ENCODE results near the gene HK1.
"Not testable (repeated sequence)": the region's sequence is repeated elsewhere in the genome, so short reads cannot be mapped to it uniquely, and the experiment has no call there.

HK1 gene

DNA sequence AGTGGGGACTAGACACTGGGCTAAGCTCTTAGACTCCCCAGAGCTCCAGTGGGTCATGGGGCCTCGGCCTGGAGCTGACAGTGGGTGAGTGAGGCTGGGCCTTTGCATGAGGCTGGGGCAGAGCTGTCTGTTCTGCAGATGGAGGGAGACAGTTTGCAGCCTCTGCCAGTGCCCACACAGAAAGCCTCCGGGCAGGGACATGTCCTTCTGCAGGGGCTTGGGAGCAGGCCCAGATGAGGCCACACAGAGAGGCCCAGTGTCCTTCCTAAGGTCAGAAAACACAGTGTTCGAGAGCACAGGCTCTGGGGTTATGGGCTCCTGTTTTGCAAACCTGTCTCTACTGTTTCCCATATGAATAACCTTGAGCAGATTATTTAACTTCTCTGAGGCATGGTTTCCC, 25.1 kb upstream of the HK1 start:
- FAIRE-seq = no peak

DNA sequence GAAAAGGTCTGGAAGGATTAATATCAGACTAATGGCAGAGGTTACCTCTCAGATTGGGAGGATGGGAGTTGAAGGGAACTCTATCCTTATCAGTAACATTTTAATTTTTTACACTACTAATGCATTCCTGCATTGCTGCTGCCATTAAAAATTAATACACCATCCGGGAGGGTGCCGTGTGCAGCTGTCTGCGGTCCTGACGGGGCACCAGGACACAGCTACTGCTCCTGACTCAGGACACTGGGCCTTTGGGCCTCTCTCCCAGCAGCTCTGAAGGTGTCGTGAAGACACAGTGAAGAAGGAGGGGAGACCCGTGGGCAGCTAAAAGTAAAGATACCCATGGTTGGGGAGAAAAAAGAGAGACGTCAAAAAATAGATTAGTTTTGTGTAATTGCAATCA, 23.4 kb upstream of the HK1 start:
- DNase-seq (ENCODE audit: insufficient read length, low spot score) (no peak), FAIRE-seq (no peak)

More for the DNA sequence above, 25.1 kb upstream of the HK1 start:
- no peak for DNase-seq (ENCODE audit: insufficient read length, low spot score)

DNA sequence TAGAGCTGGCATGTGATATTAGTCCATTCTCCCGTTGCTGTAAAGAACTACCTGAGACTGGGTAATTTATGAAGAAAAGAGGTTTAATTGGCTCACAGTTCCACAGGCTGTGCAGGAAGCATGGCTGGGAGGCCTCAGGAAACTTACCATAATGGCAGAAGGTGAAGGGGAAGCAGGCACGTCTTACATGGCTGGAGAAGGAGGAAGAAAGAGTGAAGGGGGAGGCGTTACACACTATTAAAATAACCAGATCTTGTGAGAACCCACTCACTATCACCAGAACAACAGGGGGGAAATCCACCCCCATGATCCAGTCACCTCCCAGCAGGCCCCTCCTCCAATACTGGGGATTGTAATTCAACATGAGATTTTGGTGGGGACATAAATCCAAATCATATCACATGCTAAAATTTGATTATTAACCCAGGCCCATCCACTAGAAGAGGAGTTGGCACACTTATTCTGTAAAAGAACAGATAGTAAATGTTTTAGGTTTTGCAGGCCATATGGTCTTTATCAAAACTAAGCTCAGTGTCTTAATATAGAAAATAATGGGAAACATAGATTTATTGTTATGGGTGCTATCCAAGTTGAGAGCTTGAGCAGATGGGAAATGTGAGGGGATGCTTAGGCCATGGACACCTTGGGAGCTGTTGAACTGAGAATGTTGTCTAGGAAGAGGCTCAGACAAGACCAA, 18.6 kb upstream of the HK1 start:
- DNase-seq (ENCODE audit: insufficient read length, low spot score) = no peak
- FAIRE-seq = no peak

DNA sequence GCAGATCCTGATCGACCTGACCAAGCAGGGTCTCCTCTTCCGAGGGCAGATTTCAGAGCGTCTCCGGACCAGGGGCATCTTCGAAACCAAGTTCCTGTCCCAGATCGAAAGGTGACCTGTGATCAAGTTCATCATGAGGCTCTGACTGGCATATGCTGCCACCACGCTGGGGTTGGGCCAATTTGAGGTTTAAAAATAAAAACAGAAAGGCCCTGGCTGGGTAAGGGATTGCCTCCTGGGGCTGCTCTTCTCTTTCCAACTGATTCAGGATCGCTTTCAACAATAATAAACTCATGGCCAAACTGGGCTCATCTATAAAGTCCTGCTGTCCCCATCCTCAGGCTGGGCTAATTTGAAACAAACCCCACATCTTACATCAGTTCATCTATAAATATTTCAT, 17.1 kb upstream of the HK1 start:
- FAIRE-seq (no peak), DNase-seq (ENCODE audit: insufficient read length, low spot score) (no peak)

DNA sequence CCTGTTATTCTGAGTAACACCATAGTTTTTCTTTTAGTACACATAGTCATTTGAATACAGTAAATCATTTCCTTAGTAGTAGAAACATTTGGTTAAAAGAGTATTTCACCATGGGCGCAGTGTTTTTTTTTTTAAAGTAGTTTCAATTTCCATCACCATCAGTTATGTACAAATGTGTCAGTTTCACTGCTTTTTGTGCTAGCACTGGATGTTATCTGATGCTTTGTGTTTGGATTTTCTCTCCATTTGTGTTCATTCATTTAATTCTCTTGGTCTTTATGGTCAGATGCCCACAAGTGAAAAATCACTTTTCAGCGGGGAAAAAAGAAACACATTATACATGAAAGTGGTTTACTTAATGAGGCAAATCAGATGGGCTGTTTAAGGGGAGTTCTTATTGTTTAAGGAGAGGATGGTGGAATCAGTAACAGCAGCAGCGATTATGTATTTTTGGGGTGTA, 16.0 kb upstream of the HK1 start:
- FAIRE-seq (no peak), DNase-seq (ENCODE audit: insufficient read length, low spot score) (no peak)

DNA sequence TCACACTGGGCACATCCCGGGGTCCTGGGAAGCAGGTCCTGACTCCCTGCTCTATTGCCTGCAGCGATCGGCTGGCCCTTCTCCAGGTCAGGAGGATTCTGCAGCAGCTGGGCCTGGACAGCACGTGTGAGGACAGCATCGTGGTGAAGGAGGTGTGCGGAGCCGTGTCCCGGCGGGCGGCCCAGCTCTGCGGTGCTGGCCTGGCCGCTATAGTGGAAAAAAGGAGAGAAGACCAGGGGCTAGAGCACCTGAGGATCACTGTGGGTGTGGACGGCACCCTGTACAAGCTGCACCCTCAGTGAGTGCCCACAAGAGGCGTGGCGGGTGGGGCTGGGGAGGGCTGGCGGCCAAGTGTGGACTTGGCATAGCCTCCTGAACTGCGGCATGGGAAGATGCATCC, 12.8 kb upstream of the HK1 start:
- no peak for DNase-seq (ENCODE audit: insufficient read length, low spot score)

DNA sequence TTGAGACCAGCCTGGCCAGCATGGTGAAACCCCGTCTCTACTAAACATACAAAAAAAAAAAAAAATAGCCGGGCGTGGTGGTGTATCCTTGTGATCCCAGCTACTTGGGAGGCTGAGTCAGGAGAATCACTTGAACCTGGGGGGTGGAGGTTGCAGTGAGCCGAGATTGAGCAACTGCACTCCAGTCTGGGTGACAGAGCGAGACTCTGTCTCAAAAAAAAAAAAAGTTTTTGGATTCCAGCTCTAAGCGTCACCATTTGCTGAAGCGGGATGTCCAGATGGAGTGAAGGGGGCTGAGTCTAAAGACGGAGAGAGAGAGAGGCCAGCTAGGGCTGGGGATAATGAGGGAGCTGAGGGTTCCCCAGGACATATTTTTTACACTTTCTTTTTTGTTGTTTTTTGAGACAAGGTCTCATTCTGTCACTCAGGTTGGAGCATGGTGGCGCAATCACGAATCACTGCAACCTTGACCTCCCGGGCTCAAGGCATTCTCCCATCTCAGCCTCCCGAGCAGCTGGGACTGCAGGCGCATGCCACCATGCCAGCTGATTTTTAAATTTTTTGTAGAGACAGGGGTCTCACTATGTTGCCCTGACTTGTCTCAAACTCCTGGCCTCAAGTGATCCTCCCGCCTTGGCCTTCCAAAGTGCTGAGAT, 9.4 kb upstream of the HK1 start:
- no peak for FAIRE-seq
- no peak for DNase-seq (ENCODE audit: insufficient read length, low spot score)

More for the DNA sequence above, 12.8 kb upstream of the HK1 start:
- no peak for FAIRE-seq

DNA sequence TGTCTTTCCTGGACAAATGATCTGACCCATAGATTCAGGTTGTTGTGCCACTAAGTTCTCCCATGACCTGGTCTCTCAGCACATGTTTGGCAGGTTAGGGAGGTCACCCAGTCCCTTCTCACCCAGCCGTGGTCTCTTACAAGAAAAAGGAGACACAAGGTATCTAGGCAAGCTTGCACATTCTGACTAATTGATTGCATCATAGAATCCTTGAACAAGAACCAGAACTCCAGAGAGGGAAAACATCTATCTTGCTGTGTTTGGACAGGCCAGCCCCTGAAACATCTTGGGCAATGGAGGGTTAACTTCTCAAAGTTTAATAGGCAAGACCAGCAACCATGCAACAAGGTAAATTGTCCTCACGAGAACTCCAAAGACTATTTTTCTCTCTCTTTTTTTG, 8.5 kb upstream of the HK1 start:
- DNase-seq (ENCODE audit: insufficient read length, low spot score) (no peak), FAIRE-seq (no peak)

DNA sequence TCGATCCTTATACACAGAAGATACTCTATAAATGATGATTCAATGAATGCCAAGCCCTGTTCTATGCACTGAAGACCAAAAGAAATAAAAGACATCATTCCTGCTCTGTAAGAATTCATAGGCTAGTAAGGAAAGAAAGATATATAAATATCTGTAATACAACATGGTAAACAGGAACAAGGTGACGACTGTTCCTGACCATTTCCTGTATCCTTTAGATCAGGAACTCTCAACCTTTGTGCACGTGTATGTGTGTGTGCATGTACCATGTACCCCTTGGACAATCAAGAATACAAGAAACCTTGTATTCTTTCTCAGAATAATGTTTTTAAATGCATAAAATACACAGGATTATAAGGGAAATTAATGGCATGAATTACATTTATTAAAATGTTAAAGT, 7.3 kb upstream of the HK1 start:
- no peak for DNase-seq (ENCODE audit: insufficient read length, low spot score)
- no peak for FAIRE-seq

DNA sequence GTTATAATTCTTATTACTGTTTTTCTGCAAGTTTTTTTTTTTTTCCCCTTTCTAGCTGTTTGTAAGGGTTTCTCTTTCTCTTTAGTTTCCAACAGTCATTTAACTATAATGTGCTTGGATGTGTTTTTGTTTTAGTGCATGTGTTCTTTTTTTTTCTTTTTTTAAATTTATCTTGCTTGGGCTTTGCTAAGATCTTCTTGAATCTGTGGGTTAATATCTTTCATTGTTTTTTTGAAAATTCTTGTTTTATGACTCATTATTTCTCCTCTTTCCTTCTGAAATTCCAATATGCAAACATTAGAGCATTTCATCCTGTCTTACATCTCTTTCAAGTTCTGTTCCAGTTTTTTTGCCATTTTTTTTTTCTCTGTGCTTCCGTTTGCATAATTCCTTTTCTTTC, 5.7 kb upstream of the HK1 start:
- no peak for DNase-seq (ENCODE audit: insufficient read length, low spot score)
- FAIRE-seq = no peak

DNA sequence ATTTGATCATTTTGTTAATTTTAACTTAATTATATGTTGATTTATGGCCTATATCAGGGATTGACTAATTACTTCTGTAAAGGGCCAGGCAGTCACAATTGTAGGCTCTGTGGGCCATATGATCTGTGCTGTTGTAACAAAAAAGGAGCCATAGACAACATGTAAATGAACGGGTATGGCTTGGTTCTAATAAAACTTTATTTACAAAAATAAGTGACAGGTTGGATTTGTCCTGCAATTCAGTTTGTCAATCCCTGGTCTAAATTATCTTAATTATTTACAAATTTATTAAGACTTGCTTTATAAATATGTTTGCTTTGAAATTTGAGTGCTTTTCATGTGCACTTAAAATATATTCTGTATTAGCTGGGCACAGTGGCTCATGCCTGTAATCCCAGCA, 2.9 kb upstream of the HK1 start:
- FAIRE-seq = no peak
- DNase-seq (ENCODE audit: insufficient read length, low spot score) = no peak

DNA sequence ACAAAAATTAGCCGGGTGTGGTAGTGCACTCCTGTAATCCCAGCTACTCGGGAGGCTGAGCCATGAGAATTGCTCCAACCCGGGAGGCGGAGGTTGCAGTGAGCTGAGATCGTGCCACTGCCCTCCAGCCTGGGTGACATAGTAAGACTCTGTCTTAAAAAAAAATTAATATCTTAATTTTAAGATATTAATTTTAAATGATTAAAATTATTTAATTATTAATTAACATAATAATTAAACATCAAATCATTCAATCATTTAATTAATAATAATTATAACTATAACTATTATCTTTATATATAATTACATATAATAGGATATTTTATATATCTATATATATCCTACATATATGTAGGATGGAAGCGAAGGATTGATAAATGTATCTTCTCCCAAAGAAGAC, 1.8 kb upstream of the HK1 start:
- DNase-seq (ENCODE audit: insufficient read length, low spot score) (no peak), FAIRE-seq (no peak)

DNA sequence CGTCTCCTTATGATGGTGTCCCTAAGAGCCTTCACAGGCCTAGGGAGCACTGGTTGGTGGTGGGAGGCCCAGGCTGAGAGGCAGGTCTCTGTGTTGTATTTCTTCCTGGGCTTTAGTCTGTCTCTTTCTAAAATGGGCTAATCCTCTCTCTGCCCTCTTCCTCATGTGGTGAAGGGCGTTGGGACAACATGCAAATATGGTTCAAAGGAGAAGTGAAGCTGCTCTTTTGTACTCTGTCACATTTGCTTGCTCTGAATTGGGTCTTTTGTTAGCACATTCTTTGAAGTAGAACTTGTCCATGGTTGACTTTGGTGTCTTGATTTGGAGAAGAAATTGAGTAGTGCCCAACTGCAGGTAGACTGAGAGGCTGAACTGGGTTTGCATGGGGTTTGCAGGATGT, 814 bp downstream of the HK1 start:
- FAIRE-seq (no peak), DNase-seq (ENCODE audit: insufficient read length, low spot score) (no peak)

DNA sequence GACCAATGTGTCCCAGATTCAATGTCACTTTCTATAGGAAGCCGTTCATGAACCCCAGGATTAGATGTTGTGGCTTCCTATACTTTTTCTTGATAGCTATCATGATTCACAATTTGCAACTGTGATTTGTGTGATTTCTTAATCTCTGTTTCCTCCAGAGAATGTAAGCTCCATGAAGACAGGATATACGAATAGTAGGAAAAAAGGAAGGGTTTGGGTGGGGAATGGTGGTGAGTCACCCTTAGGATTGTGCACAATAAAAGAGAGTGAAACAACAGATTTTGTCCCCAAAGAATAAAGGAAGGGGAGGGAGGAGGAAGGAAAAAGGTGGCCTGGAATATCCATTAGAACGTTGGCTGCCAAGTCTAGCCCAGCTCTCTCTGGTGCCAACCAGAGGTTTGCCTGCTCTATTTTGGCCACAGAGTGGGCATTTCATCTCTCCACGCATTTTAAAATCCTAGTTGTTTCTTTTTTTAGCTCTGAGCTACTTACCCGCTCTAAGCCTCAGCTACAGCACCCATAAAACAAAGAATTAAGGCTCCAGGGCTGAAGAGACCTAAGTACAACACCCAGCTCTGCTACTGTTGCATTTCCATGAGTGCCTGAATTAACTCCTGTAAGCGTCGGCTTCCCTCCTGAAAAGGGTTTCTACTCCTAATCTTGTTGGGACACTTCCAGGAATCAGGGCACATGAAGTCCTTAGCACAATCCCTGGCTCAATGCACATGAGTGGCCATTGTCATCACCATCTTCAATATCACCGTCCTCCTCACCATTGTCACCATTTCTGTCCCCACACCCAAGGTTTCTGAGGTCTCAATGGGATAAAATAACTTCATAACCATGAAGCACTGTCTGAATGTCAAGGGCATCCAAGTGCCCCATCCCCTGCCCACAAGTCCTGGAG, 3.5 kb downstream of the HK1 start:
- no peak for FAIRE-seq

DNA sequence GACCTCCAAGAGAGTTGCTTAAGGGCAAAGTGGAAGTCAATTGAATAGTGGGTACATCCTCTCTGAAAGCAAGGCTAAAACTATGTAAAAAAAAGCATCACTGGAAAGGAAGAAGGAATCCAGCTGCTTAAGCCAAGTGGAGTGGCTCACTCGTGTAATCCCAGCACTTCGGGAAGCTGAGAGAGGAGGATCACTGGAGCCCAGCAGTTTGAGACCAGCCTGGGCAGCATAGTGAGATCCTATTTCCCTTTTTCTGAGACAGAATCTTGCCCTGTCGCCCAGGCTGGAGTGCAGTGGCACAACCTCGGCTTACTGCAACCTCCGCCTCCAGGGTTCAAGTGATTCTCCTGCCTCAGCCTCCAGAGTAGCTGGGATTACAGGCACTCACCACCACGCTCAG, 6.1 kb downstream of the HK1 start:
- not testable (repeated sequence) for DNase-seq (ENCODE audit: insufficient read length, low spot score); FAIRE-seq

More for the DNA sequence above, 3.5 kb downstream of the HK1 start:
- no peak for DNase-seq (ENCODE audit: insufficient read length, low spot score)

DNA sequence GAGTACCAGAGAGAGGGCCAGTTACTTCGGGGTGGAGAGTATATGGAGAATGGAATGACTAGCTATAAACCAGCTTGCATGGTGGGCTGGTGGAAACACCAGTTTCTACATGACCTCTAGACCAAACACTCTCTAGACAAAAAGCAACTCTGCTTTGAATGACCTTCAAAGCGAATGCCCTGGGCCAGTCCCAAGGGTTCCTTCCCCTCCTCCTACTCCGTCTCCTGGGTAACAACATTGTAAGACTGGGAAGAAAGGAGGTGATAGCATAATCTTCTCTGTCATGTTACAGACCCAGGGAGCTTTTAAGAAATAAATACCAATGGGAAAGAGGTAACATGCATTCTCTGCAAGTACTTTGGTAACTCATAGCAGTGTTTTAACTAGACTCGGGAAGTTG, 7.4 kb downstream of the HK1 start:
- DNase-seq (ENCODE audit: insufficient read length, low spot score) (no peak), FAIRE-seq (no peak)

DNA sequence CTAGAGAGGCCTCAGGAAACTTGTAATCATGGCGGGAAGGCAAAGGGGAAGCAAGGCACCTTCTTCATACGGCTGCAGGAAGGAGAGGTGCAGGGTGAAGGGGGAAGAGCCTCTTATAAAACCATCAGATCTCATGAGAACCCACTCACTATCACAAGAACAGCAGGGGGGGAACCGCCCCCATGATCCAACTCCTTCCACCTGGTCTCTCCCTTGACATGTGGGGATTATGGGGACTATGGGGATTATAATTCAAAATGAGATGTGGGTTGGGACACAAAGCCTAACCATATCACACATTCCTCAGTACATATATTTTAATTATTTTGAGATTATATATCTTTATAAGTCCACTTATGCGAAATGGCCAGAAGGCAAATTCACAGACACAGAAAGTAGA, 8.9 kb downstream of the HK1 start:
- no peak for DNase-seq (ENCODE audit: insufficient read length, low spot score)
- no peak for FAIRE-seq

DNA sequence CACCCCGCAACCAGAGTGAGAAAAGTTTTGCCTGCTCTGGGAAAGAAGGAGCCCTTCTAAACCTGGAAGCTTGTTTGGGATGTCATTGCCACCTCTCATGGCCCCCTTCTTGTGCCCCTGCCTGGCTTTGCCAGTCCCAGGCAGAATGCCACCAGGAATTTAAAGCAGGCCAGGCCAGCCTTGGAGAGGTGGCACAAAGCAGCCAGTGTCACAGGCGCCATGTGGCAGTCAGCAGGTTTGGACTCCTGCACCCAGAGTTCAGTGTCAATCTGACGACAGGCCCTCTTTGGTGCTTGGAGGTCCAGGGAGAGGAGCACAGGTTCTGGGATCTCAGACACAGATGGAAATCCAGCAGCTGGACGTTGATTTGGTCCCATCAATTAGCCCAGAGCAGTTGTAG, 12.7 kb downstream of the HK1 start:
- FAIRE-seq (no peak), DNase-seq (ENCODE audit: insufficient read length, low spot score) (no peak)

DNA sequence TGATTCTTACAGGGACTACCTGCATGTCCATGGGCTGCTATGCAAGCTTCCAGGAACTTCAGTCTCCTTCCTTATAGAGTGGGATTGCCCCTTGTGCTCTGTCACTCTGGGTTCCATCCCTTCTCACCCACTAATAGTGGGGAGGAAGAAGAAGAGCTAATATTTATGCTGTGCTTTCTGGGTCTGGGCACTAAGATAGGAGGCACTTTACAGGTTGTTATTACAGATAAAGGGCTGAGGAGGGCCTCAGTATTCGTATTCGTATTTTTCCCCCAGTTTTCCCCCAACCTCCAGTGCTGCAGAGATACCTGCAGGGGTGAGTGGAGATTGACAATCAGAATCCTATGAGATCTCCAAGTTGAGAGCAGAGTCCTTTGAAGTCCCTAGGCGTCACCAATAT, 14.2 kb downstream of the HK1 start:
- DNase-seq (ENCODE audit: insufficient read length, low spot score) = no peak
- no peak for FAIRE-seq

DNA sequence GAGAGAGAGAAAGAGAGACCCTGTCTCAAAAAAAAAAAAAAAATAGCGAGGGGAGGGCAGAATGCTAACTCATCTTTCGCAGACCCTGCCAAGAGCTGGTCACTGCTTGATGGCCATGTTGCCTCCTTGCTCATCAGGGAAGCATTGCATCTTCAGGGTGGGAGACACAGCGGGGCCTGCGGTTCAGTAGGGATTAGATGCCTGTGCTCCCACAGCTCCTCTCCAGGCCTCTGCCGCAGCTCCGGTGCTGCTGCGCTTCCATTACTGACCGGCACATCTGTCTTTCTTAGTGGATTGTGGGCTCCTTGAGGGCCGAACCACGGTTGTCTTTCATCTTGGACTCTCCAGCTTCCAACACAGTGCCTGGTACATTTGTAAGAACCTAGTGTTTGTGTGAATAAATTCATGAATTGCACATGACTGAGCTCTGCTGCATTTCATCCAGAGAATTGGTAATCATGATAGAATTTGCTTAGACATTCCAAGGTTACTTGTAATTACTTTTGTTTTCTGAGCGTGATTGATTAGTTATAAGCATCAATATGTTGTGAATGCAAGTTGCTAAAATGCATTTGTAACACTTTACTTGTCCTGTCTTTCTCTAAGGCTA, 16.8 kb downstream of the HK1 start:
- FAIRE-seq (no peak), DNase-seq (ENCODE audit: insufficient read length, low spot score) (no peak)

DNA sequence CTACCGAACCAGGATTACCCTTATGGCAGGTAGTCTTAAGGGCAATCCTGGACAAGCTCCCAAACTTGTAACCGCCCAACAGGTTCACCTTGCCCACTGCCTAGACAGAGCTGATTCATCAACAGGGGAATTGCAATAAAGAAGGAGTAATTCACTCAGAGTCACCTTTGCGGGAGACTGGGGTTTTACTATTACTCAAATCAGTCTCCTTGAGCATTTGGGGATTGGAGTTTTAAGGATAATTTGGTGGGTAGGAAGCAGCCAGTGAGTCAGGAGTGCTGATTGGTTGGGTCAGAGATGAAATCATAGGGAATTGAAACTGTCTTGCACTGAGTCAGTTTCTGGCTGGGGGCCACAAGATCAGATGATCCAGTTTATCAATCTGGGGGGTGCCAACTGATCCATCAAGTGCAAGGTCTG, 25.3 kb downstream of the HK1 start:
- FAIRE-seq = no peak
- no peak for DNase-seq (ENCODE audit: insufficient read length, low spot score)
